HG02610 (cell line): ENCODE measurements around the gene CLCN5.
"Not testable (repeated sequence)": the region's sequence is repeated elsewhere in the genome, so short reads cannot be mapped to it uniquely, and the experiment has no call there.

Experiments used
- ATAC-seq: cut with Tn5 transposase; IDR thresholded peaks from one replicate; pipeline ENCODE4 v1.9.1; 2021; ENCODE audit warnings: mild to moderate bottlenecking, moderate library complexity; ENCODE audit not compliant: unreplicated experiment

The CLCN5 gene

GRCh38 chrX:49995107-49995731 is 72.8 kb downstream of the CLCN5 start:
- no peak for ATAC-seq

GRCh38 chrX:49995795-49996455 is 73.5 kb downstream of the CLCN5 start:
- ATAC-seq, result no peak

DNA sequence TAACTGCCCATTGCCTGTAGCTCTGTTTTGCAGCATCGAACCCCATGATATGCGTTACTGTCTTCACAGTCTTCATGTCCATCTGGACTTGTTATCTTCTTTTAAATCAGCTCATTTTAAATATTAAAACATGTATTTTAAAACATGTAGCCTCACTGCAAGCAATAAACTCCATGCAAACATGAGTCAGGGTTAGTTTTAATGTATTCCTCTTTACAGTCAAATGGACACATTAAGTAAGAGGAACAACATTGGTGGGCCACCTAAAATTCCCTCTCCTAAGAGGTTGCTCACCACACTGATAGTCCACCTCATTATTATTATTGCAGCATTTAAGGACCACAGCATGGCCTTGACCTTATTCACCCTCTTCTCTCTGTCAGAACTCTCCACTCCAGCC is 74.1 kb downstream of the CLCN5 start:
- ATAC-seq, result no peak

DNA sequence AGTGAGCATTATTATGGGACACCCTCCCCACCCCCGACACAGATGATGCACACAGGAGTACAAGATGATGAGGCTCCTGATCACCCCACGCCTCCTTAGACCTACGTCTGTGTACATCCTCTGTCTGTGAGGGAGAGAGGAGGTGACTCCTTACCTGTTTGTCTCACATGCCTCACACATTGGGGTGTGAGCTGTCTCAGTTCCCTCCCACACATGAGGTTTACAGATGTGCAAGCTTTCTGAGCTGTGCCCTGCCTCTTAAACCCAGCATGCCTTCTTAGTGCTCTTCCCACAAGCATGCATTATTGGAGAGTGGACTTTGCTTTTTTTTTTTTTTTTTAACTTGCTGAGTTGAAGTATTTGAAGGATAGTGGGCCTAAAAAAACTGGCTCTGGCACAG is 76.7 kb downstream of the CLCN5 start:
- no peak for ATAC-seq

GRCh38 chrX:50000937-50001542 is 78.6 kb downstream of the CLCN5 start:
- no peak for ATAC-seq

DNA sequence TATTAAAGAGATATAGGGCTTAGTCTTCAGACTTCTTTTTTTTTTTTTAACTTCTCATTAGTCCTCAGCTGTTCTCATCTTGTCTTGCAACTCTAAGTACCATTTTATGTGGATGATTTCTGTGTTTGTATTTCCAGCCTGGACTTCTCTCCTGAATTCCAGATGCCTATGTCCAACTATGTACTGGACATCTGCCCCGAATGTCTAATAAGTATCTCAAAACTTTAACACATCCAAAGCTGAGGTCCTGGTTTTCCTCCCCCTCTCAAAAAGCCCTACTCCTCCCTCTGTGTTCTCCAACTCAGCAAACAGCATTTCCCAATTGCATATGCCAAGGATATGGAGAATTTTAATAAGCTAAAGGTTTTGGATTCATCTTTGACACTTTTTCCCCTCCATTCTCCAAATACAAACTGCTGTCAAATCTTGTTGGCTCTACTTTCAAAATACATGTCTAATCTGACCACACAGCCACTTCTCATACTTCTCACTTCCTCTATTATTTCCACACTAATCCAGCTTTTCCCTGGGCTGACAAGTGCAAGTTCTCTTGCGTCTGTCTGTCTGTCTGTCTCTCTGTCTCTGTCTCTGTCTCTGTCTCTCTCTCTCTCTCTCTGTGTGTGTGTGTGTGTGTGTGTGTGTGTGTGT is 79.8 kb downstream of the CLCN5 start:
- ATAC-seq, result no peak

DNA sequence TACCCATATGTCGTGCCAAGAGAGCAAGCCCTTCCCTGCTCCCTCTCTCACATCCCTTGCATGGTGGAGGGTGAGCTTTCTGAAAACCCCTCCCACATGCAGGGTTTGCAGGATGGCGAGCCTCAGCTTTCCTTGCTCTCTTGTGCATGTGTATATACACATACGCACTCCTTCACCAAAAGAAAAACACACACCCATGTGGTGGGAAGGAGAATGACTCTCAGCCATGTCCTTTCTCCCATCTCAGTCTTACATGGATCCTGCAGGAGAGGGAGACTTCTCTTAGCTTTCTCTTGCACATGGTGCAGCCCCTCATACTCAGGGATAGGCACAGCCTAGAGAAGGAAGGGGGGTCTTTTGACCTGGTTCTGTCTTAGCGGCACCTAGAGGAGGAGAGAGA is 81.1 kb downstream of the CLCN5 start:
- ATAC-seq, result no peak

GRCh38 chrX:50003927-50004326 is 81.5 kb downstream of the CLCN5 start:
- no peak for ATAC-seq

GRCh38 chrX:50025591-50025990 is 103.2 kb downstream of the CLCN5 start:
- not testable (repeated sequence) for ATAC-seq

DNA sequence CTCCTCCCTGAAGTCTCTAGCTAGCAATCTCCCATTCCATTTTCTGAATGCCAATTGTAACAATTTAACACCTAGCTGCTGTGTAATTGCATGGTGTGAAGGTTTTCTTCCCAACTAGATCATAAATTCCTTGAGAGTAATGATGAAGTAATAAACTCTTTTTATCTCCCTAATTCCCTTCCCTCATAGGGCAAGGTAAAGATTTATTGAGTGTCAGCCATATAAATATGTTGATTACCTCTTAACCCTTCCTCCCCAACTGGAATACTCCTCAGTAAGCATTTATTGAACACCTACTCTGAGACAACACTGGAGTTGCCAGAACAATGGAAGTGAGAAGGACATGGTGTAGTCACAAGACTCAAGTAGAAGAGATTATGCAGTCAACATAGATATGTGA is 112.7 kb downstream of the CLCN5 start:
- no peak for ATAC-seq

DNA sequence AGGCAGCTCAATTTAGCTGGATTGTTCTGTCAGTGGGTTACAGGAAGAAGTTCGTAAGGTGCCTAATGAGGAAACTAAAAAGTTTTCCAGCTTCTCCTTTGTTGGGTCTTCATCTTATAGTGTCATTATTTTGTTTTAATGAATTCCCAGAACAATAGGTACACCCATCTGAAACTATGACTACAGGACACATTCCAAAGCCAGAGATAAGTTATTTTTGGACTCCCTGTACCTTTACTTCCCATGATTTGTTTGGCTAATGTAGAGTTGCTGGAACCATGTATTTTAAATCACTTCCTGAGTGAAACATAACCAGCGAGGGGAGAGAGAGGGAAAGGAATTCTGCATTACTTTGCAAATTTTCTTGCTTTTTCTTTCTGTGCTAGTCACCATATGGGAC is 114.0 kb downstream of the CLCN5 start:
- no peak for ATAC-seq

DNA sequence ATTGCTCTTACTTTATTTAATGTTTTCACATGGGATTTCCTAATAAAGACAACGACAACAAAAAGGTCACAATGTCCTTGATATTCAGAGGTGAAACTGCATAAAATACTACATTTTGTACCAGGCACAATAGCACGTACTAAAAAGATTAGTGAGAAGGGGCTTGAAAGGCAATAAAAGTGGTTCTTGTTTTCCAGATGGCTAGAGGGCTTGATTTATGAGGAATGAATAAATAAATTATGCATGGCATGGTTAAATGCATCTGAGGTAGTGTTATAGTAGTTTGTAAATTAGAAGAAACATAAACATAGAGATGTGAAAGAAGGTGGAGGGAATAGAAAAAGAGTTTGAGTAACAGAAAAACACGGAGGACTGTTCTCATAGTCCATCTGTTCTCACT is 123.4 kb downstream of the CLCN5 start:
- no peak for ATAC-seq

DNA sequence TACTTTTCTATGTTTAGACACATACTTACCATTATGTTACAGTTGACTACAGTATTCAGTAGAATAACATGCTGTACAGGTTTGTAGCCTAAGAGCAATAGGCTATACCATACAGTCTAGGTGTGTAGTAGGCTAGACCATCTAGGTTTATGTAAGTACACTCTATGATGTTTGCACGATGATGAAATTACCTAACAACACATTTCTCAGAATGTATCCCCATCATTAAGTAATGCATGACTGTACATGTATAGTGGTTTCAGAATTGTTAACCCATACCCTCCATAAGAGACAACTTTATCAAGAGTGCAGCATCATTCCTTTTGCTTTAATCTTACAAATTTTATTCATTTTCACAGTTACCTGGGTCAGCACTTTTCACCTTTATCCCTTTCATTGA is 126.8 kb downstream of the CLCN5 start:
- no peak for ATAC-seq

GRCh38 chrX:50054147-50054546 is 131.8 kb downstream of the CLCN5 start:
- no peak for ATAC-seq

GRCh38 chrX:50066318-50066937 is 144.0 kb downstream of the CLCN5 start:
- no peak for ATAC-seq

GRCh38 chrX:50067435-50068284 is 145.3 kb downstream of the CLCN5 start:
- ATAC-seq, result no peak

GRCh38 chrX:50068285-50068563 is 145.8 kb downstream of the CLCN5 start:
- ATAC-seq, result no peak

DNA sequence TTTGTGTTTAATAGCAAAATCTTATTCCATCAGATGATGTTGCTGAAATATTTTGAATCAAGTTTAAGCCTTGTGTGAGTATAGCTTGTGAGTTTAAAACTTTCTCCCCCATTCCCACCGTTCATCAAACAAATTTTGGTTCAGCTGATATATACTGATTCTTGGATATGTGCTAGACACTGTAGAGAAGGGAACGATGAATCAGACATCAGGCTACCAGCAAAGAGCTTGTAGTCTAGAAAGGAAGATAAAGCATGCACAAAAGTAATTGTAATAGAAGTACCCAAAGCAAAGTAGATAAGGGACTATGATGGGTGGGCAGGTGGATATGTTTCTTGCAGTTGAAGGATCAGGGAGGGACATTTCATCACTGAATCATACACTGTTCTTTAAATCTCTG is 146.5 kb downstream of the CLCN5 start:
- ATAC-seq, result no peak

GRCh38 chrX:50071494-50071893 is 149.1 kb downstream of the CLCN5 start:
- ATAC-seq, result no peak

GRCh38 chrX:50072110-50072509 is 149.7 kb downstream of the CLCN5 start:
- ATAC-seq, result peak; percentile 47

GRCh38 chrX:50073601-50074000 is 151.2 kb downstream of the CLCN5 start:
- no peak for ATAC-seq
